GM21717 (cell line): ENCODE measurements around the gene THAP11.
"Not testable (repeated sequence)": the region's sequence is repeated elsewhere in the genome, so short reads cannot be mapped to it uniquely, and the experiment has no call there.

Experiments used
- ATAC-seq: cut with Tn5 transposase; IDR thresholded peaks from one replicate; pipeline ENCODE4 v1.9.1; 2021; ENCODE audit warnings: mild to moderate bottlenecking, moderate library complexity; ENCODE audit not compliant: unreplicated experiment

The THAP11 gene

GRCh38 chr16:67834242-67834614 is 7.9 kb upstream of the THAP11 start:
- no peak for ATAC-seq

DNA sequence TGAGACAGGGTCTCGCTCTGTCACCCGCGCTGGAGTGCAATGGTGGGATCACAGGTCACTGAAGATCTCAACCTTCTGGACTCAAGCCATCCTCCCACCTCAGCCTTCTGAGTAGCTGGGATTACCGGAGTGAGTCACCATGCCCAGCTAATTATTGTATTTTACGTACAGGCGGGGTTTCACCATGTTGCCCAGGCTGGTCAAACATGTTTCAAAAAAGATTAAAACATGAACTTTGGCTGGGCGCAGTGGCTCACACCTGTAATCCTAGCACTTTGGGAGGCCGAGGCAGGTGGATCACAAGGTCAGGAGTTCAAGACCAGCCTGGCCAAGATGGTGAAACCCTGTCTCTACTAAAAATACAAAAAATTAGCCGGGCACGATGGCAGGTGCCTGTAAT is 4.9 kb upstream of the THAP11 start:
- ATAC-seq = not testable (repeated sequence)

DNA sequence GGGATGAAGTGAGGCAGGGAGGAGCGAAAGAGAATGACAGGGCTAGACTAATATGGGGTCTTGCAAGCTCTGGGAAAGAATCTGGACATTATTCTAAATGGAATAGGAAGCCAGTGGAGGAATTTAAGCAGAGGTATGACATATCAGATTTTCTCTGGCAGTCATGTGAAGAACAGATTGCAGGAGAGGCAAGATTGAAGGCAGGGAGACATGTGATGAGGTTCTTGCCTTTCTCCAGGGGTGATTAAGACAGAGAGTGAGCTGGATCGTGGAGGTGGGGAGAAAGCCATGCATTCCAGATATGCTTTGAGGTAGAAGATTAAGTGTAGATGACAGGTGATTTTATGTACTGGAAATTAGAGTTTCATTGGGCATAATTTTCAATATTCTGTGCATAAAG is 4.3 kb upstream of the THAP11 start:
- no peak for ATAC-seq

DNA sequence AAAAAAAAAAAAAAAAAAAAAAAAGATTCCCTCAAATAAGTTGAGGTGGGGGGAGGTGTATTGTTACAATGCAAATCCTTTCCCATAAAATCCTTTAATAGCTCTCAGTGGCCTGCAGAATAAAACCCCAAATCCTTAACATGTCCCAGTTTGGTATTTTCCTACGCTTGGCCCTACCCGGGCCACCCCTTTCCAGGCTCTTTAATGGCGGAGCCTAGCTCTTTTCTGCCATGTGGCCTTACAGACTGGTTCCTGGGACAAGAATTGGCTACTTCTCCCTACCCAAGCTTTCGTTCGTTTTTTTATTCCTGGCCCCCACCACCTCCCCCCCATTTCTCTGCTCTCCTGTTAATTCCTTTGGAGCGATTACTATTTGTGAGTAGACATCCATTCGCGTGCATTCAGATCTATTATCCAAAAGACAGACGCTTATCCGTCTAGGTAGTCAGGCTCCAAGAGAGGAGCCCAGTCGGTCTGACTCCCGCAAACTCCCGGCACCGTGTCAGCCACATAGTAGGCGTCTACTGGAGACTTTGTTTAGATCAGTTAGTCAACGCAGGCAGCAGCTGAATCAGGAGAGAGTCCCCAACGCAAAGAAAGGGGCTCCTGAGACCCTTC is 813 bp upstream of the THAP11 start:
- ATAC-seq = no peak

DNA sequence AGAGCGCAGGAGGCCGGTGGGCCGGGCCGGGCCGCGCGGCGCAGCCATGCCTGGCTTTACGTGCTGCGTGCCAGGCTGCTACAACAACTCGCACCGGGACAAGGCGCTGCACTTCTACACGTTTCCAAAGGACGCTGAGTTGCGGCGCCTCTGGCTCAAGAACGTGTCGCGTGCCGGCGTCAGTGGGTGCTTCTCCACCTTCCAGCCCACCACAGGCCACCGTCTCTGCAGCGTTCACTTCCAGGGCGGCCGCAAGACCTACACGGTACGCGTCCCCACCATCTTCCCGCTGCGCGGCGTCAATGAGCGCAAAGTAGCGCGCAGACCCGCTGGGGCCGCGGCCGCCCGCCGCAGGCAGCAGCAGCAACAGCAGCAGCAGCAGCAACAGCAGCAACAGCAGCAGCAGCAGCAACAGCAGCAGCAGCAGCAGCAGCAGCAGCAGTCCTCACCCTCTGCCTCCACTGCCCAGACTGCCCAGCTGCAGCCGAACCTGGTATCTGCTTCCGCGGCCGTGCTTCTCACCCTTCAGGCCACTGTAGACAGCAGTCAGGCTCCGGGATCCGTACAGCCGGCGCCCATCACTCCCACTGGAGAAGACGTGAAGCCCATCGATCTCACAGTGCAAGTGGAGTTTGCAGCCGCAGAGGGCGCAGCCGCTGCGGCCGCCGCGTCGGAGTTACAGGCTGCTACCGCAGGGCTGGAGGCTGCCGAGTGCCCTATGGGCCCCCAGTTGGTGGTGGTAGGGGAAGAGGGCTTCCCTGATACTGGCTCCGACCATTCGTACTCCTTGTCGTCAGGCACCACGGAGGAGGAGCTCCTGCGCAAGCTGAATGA is 606 bp downstream of the THAP11 start:
- no peak for ATAC-seq

- no peak for ATAC-seq
Measured at GRCh38 chr16:67843343-67843765, 1.2 kb downstream of the THAP11 start.

DNA sequence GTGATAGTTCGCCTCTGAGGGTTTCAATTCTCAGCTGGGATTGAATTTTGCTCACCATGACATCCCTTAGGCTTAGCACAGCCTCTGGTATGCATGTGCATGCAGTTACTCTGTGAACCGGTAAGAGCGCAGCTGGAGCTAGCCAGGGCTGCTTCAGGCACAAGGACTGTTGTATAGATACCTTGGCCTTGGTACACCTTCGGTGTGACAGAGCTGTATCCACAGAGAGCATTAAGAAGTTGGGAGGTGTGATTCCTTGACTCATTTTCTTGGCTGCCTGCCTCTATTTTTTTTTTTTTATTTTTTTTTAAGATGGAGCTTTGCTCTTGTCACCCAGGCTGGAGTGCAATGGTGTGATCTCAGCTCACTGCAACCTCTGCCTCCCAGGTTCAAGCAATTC is 2.4 kb downstream of the THAP11 start:
- no peak for ATAC-seq

DNA sequence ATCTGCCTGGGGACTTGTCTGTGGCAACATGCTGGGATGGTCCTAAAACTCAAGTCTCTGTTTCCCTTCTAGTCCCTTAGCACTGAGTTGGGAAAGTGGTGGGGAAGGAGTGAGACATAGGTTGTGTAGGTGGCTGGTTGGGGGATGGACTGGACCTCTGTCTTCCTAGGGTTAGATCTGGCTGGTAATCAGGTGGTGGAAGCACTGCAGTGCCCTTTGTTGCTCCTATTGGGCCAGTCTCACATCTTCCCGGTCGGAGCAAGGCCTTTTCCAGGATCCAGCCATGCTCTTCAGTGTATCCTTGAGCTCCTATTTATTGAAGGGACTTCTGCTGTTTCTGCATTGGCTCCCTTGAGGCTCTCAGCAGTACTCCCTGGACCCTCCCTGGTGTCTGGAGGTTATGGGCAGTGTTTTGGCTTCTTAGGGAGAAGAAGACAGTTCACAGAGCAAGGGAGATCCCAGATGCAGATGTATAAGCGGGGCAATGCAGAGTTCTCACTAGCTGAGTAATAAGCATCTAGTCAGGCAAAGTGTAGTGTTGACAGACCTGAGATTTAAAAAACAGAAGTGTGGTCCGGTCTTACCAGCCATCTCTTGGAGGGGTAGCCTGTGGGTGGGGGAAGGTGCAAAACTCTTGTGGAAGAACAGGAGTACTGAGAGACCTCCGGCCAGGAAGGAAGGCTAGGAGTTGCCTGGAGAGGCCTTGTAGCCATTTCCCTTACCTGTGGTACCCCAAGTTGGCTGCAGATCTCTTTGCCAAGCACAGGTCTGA is 3.4 kb downstream of the THAP11 start:
- ATAC-seq = no peak

GRCh38 chr16:67846063-67846319 is 3.9 kb downstream of the THAP11 start:
- no peak for ATAC-seq

DNA sequence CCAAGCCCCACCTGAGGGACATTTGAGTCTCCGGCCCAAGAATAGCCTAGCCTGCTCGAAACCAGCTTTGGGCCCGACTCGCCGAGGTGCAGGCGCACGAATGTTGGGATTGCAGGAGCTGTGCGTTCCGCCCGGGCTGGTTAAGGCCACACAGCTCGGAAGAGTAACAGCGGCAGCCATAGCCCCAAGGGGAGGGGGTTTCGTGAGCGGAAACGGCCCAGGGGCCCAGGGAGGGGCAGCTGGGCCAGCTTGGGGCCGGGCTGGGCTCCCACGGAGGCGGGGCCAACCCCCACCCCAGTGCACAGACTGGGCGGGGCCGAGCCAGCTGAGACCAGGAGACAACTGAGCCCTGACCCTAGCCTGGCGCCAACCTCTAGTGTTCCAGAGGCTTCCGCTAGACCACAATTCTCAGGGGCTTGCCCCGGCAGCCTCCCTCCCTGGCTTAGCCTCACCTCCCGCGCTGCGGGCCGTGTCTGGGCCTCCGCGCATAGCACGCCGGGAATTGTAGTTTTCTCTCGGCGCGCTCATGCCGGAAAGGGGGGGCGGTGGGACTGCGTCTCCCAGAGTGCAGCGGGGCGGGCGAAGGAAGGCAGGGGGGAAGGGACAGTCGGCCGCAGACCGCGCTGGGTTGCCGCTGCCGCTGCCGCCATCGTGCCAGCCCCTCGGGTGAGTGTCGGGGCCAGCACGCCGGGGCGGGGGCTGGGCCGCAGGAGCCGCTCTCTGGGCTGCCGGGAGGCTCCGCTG is 4.4 kb downstream of the THAP11 start, which contains the start of gene NUTF2:
Gene NUTF2 (plus strand): TSS at position 614 of the 744 bp plus-strand sequence. CDS start 18,198 bp downstream, outside the sequence.
- ATAC-seq = peak; percentile 54

GRCh38 chr16:67847064-67847861 is 5.1 kb downstream of the THAP11 start, which contains the start of gene CENPT:
Gene CENPT, minus strand, starts transcription at chr16:67847693. Its CDS starts 13,834 bp downstream, at chr16:67833859.
- peak; percentile 34 for ATAC-seq

- ATAC-seq = no peak
Measured at GRCh38 chr16:67848118-67848517, 6.0 kb downstream of the THAP11 start.

GRCh38 chr16:67853670-67854069 is 11.6 kb downstream of the THAP11 start:
- no peak for ATAC-seq

DNA sequence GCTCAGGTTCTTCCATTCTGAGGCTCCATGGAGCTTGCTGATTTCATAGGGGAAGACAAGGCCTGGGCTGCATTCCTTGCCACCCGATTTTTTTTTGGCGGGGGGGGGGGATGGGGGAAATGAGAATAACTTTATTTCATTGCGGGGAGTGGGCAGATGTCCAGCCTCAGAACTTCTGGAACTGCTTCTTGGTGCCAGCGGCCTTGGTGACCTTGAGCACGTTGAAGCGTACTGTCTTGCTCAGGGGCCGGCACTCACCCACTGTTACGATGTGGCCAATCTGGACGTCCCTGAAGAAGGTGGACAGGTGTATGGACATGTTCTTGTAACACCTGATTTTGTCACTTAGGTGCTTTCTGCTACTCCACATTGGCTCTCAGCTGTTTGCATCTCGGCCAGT is 13.7 kb downstream of the THAP11 start:
- ATAC-seq = no peak

GRCh38 chr16:67856927-67857546 is 14.9 kb downstream of the THAP11 start:
- no peak for ATAC-seq

DNA sequence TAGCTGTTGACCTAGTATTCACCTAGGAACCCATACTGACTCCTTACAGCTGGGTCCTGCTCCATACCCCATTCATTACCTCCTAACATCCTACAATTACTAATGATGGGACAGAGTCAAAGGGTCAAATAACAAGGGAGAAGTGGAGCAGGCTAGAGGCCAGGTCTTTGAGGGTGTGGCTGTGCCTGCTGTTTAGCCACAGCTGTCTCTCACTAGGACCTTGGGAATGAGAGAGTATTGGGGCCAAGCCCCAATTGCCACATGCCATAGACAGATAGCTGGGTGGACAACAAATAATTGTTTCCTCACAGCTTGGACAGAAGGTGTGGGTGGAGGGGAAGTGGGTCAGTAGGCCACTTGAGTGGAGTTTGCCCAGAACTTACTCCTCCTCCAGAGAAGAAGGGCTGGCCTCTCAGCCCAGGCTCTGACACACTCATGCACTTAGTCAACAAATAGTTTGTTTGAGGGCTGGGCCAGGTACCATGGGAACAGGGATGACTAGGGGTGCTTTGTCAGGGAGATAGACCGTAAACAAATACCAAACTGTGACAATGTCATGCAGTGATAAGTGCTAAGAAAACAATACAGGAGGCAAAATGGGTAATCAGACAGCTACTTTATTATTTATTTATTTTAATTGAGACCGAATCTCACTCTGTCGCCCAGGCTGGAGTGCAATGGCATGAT is 15.6 kb downstream of the THAP11 start:
- ATAC-seq = no peak

- ATAC-seq = no peak
Measured at GRCh38 chr16:67858500-67858899, 16.4 kb downstream of the THAP11 start.

DNA sequence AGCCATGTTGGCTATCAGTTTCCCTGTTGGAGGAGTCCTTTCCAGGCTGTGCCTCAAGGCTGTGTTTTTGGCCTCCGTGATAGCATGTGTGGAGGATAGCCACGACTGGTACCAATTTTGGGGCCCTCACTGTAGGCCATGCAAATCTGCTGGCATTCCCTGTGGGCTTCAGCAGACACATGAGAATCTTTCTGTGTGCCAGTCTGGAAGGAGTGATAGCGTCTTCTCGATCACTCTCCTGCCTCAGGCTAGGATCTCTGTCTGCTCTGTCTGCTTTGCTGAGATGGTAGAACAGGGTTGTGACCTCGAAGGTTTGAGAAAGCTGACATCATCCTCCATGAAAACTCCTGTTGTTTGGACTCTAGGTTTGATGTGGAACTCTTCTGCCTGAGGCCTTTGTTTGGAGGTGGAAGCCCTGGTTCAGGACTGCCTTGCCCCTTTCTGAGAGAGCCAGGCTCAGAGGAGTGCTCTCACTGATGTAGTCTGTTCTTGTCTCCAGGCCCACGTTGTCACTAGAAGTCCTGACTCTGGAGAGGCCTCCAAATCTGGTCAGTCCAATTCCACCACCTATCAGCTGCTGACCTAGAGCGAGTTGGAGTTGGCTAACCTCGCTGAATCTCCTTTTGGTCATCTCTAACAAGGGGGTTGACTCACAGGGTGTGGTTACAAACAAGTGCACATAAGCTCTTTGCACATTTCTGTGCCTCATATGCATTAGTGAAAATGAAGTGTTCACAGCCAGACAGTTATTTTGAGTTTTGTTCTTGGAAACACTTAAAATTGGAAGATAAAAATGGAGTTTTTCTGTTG is 18.7 kb downstream of the THAP11 start:
- no peak for ATAC-seq
